MM.1S (cell line): ENCODE data around the gene APOBEC3A.

Source experiments
- DNase-seq: peaks from one replicate; pipeline ENCODE4 v3.0.0-alpha.2; 2015
- H2AFZ ChIP-seq: fragments of 300-600 bp; sonication (generic); 2 replicates; pipeline ENCODE4 v1.6.0; 2016; ENCODE audit warnings: antibody characterized with exemption, low read length
- H3F3A ChIP-seq: fragments of 300-600 bp; sonication (generic); 2 replicates; pipeline ENCODE4 v1.6.1; 2016; ENCODE audit warnings: mild to moderate bottlenecking, antibody characterized with exemption, low read length, moderate library complexity, mixed read lengths; ENCODE audit not compliant: insufficient read depth
- H3K27ac ChIP-seq: fragments of 300-600 bp; sonication (generic); 2 replicates; pipeline ENCODE4 v1.5.1; 2016; ENCODE audit warnings: mild to moderate bottlenecking, low read length
- H3K27me3 ChIP-seq: fragments of 300-600 bp; sonication (generic); replicated peaks from 2 replicates; pipeline ENCODE4 v1.6.0; 2016; ENCODE audit warnings: low read length; ENCODE audit not compliant: insufficient read depth
- H3K36me3 ChIP-seq: fragments of 300-600 bp; sonication (generic); replicated peaks from 2 replicates; pipeline ENCODE4 v1.6.1; 2016; ENCODE audit warnings: mild to moderate bottlenecking, low read length, mixed read lengths; ENCODE audit not compliant: insufficient read depth
- H3K4me1 ChIP-seq: fragments of 300-600 bp; sonication (generic); 2 replicates; pipeline ENCODE4 v1.6.1; 2016; ENCODE audit warnings: low read length, mixed read lengths
- H3K4me2 ChIP-seq: fragments of 300-600 bp; sonication (generic); 2 replicates; pipeline ENCODE4 v1.6.0; 2016; ENCODE audit warnings: low read depth, low read length
- H3K4me3 ChIP-seq: fragments of 300-600 bp; sonication (generic); 2 replicates; pipeline ENCODE4 v1.5.1; 2016; ENCODE audit warnings: low read length, mixed read lengths
- H3K79me2 ChIP-seq: fragments of 300-600 bp; sonication (generic); 2 replicates; pipeline ENCODE4 v1.6.1; 2016; ENCODE audit warnings: mixed run types, low read length, mixed read lengths
- H3K9ac ChIP-seq: fragments of 300-600 bp; sonication (generic); 2 replicates; pipeline ENCODE4 v1.6.1; 2016; ENCODE audit warnings: low read length, mixed read lengths
- H3K9me2 ChIP-seq: fragments of 300-600 bp; sonication (generic); replicated peaks from 2 replicates; pipeline ENCODE4 v1.6.1; 2016; ENCODE audit warnings: mild to moderate bottlenecking, low read length, mixed read lengths; ENCODE audit not compliant: insufficient read depth
- H3K9me3 ChIP-seq: fragments of 300-600 bp; sonication (generic); replicated peaks from 2 replicates; pipeline ENCODE4 v1.6.1; 2016; ENCODE audit warnings: mild to moderate bottlenecking, low read length, mixed read lengths; ENCODE audit not compliant: insufficient read depth
- H4K20me1 ChIP-seq: fragments of 300-600 bp; sonication (generic); 2 replicates; pipeline ENCODE4 v1.6.1; 2016; ENCODE audit warnings: mild to moderate bottlenecking, low read length, moderate library complexity, mixed read lengths; ENCODE audit not compliant: insufficient read depth
- EZH2 ChIP-seq: fragments of 300-600 bp; sonication (generic); optimal IDR thresholded peaks from 2 replicates; pipeline ENCODE3; 2017; ENCODE audit warnings: low read depth, mild to moderate bottlenecking, antibody characterized with exemption, low read length, mixed read lengths
- EZH2phosphoT487 ChIP-seq: fragments of 300-600 bp; sonication (generic); IDR thresholded peaks from 2 replicates; pipeline ENCODE4 v1.6.1; 2018; ENCODE audit warnings: antibody characterized with exemption, low read length
- TF ChIP-seq, protein P1 (sequence below): fragments of 300-600 bp; sonication (generic); IDR thresholded peaks from 2 replicates; pipeline ENCODE4 v1.5.1; 2016; ENCODE audit warnings: antibody characterized with exemption, low read length, mixed read lengths

Gene APOBEC3A

DNA sequence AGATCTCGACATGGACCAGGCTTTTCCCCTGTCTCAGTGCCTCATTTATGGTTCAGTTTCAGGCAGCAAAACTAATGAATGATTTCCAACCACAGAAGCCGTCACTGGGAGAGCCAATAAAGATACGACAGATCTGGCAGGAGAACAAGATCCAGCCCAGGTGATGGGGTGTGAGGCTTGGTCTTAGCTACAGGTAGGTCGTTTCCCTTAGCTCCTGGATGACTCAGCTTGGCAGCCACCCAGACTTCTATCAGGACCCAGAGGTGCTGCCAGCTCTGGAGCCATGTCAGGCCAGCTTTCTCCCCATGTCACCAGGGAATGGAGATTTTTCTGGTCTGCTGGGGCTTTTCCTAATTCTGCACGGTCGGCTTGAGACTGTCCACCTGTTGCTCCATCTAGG, 36.3 kb upstream of the APOBEC3A start:
- Histone ChIP-seq H3K79me2 (no peaks in the 10 kb centered on the region), H2AFZ (no peak overlapping the region), H3K36me3 (no peaks in the 10 kb centered on the region), H3K4me2 (no peak overlapping the region), H3F3A (no peaks in the 10 kb centered on the region), H3K27ac (no peak overlapping the region), H3K27me3 (peaks cover 8% of the 10 kb centered on the region; the same call in 1 of the 2 replicates), H3K4me1 (no peaks in the 10 kb centered on the region), H3K9me3 (no peaks in the 10 kb centered on the region), H4K20me1 (no peaks in the 10 kb centered on the region), H3K4me3 (no peak overlapping the region), H3K9me2 (no peaks in the 10 kb centered on the region), H3K9ac (no peak overlapping the region)
- TF ChIP-seq EZH2phosphoT487 = no peak
- TF ChIP-seq, protein P1, sequence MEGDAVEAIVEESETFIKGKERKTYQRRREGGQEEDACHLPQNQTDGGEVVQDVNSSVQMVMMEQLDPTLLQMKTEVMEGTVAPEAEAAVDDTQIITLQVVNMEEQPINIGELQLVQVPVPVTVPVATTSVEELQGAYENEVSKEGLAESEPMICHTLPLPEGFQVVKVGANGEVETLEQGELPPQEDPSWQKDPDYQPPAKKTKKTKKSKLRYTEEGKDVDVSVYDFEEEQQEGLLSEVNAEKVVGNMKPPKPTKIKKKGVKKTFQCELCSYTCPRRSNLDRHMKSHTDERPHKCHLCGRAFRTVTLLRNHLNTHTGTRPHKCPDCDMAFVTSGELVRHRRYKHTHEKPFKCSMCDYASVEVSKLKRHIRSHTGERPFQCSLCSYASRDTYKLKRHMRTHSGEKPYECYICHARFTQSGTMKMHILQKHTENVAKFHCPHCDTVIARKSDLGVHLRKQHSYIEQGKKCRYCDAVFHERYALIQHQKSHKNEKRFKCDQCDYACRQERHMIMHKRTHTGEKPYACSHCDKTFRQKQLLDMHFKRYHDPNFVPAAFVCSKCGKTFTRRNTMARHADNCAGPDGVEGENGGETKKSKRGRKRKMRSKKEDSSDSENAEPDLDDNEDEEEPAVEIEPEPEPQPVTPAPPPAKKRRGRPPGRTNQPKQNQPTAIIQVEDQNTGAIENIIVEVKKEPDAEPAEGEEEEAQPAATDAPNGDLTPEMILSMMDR = no peak
- no peak for TF ChIP-seq EZH2
- DNase-seq = no peak

DNA sequence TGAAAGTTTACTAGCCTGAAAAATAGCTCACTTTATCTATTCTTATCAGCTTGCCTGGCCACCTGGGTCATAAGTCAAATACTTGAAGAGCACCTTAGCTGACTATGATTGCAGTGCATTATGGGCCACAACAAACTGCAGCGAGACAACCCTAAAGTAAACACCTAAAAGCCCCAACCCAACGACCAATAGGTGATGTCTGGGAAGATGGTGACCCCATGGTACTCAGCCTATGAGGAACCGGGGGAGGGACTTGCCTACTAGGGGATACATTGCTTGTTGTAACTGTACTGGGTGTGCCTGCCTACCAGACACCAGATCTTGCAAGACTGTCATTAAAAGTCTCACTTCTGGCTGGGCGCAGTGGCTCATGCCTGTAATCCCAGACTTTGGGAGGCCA, 35.6 kb upstream of the APOBEC3A start:
- Histone ChIP-seq H3K9ac (no peak overlapping the region), H3K27ac (no peak overlapping the region), H3K9me2 (no peaks in the 10 kb centered on the region), H3K4me1 (no peaks in the 10 kb centered on the region), H3K4me2 (no peak overlapping the region), H3K4me3 (no peak overlapping the region), H3F3A (no peaks in the 10 kb centered on the region), H4K20me1 (no peaks in the 10 kb centered on the region), H3K79me2 (no peaks in the 10 kb centered on the region), H2AFZ (no peak overlapping the region), H3K36me3 (no peaks in the 10 kb centered on the region), H3K27me3 (peaks cover 8% of the 10 kb centered on the region; the same call in 1 of the 2 replicates), H3K9me3 (no peaks in the 10 kb centered on the region)
- no peak for DNase-seq
- TF ChIP-seq, protein P1 = no peak
- TF ChIP-seq EZH2 = no peak
- no peak for TF ChIP-seq EZH2phosphoT487

DNA sequence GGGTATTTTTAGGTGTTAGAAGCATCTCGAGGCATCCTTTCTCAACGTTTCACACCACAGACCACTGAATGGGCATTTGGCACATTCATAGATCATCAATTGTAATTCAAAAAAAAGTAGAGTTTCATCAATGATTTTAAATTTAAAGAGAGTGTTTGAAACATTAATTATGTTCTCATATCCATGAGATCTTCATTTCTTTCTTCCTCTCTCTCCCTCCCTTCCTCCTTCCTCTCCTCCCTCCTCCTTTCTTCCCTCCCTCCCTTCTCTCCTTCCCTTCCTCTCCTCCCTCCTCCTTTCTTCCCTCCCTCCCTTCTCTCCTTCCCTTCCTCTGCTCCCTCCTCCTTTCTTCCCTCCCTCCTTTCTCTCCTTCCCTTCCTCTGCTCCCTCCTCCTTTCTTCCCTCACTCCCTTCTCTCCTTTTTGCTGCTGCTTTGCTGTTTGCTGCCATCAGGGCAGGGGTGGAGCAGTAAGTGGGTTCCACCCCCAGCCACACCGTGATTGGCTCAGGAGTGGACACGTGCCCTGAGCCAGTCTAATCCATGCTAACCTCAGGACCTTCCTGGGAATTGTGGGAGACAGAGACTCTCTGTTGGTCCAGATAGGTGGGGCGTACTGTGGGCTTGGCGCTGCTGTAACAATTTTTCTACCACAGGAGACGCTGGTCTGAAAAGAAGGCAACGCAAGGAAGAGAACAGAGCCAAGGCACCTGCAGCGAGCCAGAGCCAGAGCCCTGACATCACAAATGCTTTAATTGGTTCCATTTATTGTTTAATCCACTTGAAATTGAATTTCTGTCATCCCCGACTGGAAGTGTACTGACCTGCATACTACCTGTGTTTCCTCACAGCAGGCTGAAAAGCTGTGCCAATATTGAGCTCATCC, 33.7 kb upstream of the APOBEC3A start:
- no peak overlapping the region for H3K4me3 ChIP-seq
- H3F3A ChIP-seq = peaks cover 2% of the 10 kb centered on the region; the same call in 1 of the 2 replicates
- H3K4me2 ChIP-seq = no peak overlapping the region
- no peaks in the 10 kb centered on the region for H3K36me3 ChIP-seq
- no peaks in the 10 kb centered on the region for H3K79me2 ChIP-seq
- H2AFZ ChIP-seq = no peak overlapping the region
- H3K27ac ChIP-seq = no peak overlapping the region
- H3K27me3 ChIP-seq = peaks cover 8% of the 10 kb centered on the region; the same call in 1 of the 2 replicates
- H3K9me3 ChIP-seq = no peaks in the 10 kb centered on the region
- no peak for DNase-seq
- H3K9me2 ChIP-seq = no peaks in the 10 kb centered on the region
- H3K9ac ChIP-seq = no peak overlapping the region
- H3K4me1 ChIP-seq = no peaks in the 10 kb centered on the region
- TF ChIP-seq, protein P1 = no peak
- TF ChIP-seq EZH2phosphoT487 (no peak), EZH2 (no peak)
- H4K20me1 ChIP-seq = no peaks in the 10 kb centered on the region
